ENCODE results near the gene ATP6AP1.
A peak's percentile ranks its signal among the peaks of the same experiment; 100 is the strongest.

DNA sequence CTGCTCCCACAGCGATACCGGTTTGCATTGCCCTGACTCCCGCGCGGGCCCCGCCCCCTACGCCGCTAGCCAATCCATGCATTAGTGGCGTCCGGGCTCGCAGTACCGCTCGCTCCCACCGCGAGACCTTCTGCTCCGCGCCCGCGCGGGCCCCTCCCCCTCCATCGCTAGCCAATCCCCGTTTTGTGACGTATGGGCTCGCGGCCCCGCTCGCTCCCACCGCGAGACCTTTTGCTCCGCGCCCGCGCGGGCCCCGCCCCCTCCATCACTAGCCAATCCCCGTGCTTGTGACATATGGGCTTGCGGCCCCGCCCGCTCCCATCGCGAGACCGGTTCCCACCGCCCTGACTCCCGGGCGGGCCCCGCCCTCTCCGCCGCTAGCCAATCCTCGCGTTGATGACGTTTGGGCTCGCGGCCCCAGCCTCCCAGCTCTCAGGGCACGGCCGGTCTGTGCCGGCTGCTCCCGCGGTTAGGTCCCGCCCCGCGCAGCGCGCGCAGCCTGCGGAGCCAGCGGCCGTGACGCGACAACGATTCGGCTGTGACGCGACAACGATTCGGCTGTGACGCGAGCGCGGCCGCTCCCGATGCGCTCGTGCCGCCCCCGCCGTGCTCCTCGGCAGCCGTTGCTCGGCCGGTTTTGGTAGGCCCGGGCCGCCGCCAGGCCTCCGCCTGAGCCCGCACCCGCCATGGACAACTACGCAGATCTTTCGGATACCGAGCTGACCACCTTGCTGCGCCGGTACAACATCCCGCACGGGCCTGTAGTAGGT is 49.5 kb upstream of the ATP6AP1 start, which contains the start of gene EMD:
- TF ChIP-seq, protein P1, sequence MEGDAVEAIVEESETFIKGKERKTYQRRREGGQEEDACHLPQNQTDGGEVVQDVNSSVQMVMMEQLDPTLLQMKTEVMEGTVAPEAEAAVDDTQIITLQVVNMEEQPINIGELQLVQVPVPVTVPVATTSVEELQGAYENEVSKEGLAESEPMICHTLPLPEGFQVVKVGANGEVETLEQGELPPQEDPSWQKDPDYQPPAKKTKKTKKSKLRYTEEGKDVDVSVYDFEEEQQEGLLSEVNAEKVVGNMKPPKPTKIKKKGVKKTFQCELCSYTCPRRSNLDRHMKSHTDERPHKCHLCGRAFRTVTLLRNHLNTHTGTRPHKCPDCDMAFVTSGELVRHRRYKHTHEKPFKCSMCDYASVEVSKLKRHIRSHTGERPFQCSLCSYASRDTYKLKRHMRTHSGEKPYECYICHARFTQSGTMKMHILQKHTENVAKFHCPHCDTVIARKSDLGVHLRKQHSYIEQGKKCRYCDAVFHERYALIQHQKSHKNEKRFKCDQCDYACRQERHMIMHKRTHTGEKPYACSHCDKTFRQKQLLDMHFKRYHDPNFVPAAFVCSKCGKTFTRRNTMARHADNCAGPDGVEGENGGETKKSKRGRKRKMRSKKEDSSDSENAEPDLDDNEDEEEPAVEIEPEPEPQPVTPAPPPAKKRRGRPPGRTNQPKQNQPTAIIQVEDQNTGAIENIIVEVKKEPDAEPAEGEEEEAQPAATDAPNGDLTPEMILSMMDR (IDR thresholded peaks at IDR 0.05; ENCODE audit: low read depth, low read length), result no peak
- peak; percentile 60 for TF ChIP-seq POLR2A (IDR thresholded peaks at IDR 0.05; ENCODE audit: extremely low read depth, insufficient read length)
